ENCODE results near the gene CABP2.

- no peak for TF ChIP-seq POLR2A (IDR thresholded peaks at IDR 0.05)
- TF ChIP-seq CTCF (IDR thresholded peaks at IDR 0.05): no peak
Measured at GRCh38 chr11:67520856-67521824, 2.1 kb downstream of the CABP2 start.

Data from transverse colon (tissue), 3 donors.